Measurements from ENCODE around the gene WDR37. TPM values are rescaled to one million over a fixed set of nuclear protein-coding genes. Genes with fewer than 3 reads are reported as not detected.

The WDR37 gene
- total RNA-seq, 1 experiment from 2014 or later: 14.2 TPM

DNA sequence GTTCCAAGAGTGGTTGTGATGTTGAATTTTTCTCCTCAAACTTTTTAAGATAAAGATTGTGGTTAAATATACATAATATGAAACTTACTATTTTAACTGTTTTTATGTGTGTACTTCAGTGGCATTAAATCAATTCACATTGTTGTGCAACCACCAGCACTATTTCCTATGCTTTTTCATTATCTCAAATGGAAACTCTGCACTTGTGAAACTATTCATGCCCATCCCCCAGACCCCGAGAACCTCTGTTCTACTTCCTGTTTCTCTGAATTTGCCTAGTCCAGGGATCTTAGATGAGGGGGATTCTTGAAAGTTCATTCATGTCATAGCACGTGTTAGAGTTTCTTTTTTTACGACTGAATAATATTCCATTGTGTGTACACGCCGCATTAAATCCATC is 67.0 kb downstream of the WDR37 start:
- no peak overlapping the region for H3K4me3 Mint-ChIP-seq (ENCODE audit: unreplicated experiment)
- H3K27me3 Mint-ChIP-seq (ENCODE audit: insufficient read depth, unreplicated experiment): no peaks in the 10 kb centered on the region
- no TSS peak for BruUV-seq (replicated peaks)
- no peak overlapping the region for H3K27ac Mint-ChIP-seq (ENCODE audit: low read depth, unreplicated experiment)
- ChIA-PET POLR2A (no interaction called here), CTCF (no interaction called here)
- H3K4me1 Mint-ChIP-seq (ENCODE audit: insufficient read depth, unreplicated experiment): no peaks in the 10 kb centered on the region
- H3K36me3 Mint-ChIP-seq (ENCODE audit: insufficient read depth, unreplicated experiment): peaks cover 87% of the 10 kb centered on the region
- no peak for TF ChIP-seq CTCF (IDR thresholded peaks at IDR 0.05; ENCODE audit: unreplicated experiment)
- no peaks in the 10 kb centered on the region for H3K9me3 Mint-ChIP-seq (ENCODE audit: unreplicated experiment)
- no peak for DNase-seq (ENCODE audit: unreplicated experiment)
- intact Hi-C loops (cut with micrococcal nuclease): no loop called here

DNA sequence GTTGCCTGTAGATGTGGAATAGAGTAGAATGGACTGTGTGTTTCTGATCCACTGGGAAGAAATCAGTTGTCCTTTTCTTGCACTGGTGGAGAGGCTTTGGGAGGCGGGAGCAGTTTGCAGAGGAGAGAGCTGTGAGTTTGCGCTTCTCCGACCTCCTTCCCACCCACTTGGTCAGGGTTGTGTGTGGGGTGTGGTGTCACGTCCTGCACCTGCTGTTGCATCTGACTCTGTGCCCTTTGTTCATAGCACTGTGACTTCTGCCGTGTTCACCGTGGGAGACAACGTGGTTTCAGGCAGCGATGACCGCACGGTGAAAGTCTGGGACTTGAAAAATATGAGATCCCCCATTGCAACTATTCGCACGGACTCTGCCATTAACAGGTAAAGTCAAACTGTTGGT is 67.8 kb downstream of the WDR37 start:
- intact Hi-C loops (cut with micrococcal nuclease): no loop called here
- H3K9me3 Mint-ChIP-seq (ENCODE audit: unreplicated experiment): no peaks in the 10 kb centered on the region
- no peak for DNase-seq (ENCODE audit: unreplicated experiment)
- TF ChIP-seq CTCF (IDR thresholded peaks at IDR 0.05; ENCODE audit: unreplicated experiment): no peak
- H3K27me3 Mint-ChIP-seq (ENCODE audit: insufficient read depth, unreplicated experiment): no peaks in the 10 kb centered on the region
- BruUV-seq (replicated peaks): no TSS peak
- peaks cover 81% of the 10 kb centered on the region for H3K36me3 Mint-ChIP-seq (ENCODE audit: insufficient read depth, unreplicated experiment)
- H3K27ac Mint-ChIP-seq (ENCODE audit: low read depth, unreplicated experiment): no peak overlapping the region
- no peaks in the 10 kb centered on the region for H3K4me1 Mint-ChIP-seq (ENCODE audit: insufficient read depth, unreplicated experiment)
- ChIA-PET CTCF (no interaction called here), POLR2A (no interaction called here)
- H3K4me3 Mint-ChIP-seq (ENCODE audit: unreplicated experiment): no peak overlapping the region

- ChIA-PET CTCF (interaction anchor here (0.7 kb wide), 1 partner anchor 15 kb away, joined by 3 read pairs; no protein-coding TSS in a partner anchor), POLR2A (interaction anchor here (0.5 kb wide), 1 partner anchor 212 kb away, joined by 3 read pairs; no protein-coding TSS in a partner anchor)
- TF ChIP-seq CTCF (IDR thresholded peaks at IDR 0.05; ENCODE audit: unreplicated experiment): no peak
- H3K4me3 Mint-ChIP-seq (ENCODE audit: unreplicated experiment): no peak overlapping the region
- no peaks in the 10 kb centered on the region for H3K4me1 Mint-ChIP-seq (ENCODE audit: insufficient read depth, unreplicated experiment)
- H3K9me3 Mint-ChIP-seq (ENCODE audit: unreplicated experiment): no peaks in the 10 kb centered on the region
- H3K27me3 Mint-ChIP-seq (ENCODE audit: insufficient read depth, unreplicated experiment): no peaks in the 10 kb centered on the region
- DNase-seq (ENCODE audit: unreplicated experiment): no peak
- intact Hi-C loops (cut with micrococcal nuclease): no loop called here
- no peak overlapping the region for H3K27ac Mint-ChIP-seq (ENCODE audit: low read depth, unreplicated experiment)
- BruUV-seq (replicated peaks): no TSS peak
- peaks cover 81% of the 10 kb centered on the region for H3K36me3 Mint-ChIP-seq (ENCODE audit: insufficient read depth, unreplicated experiment)
Observed at GRCh38 chr10:1124796-1125195, 68.6 kb downstream of the WDR37 start.

DNA sequence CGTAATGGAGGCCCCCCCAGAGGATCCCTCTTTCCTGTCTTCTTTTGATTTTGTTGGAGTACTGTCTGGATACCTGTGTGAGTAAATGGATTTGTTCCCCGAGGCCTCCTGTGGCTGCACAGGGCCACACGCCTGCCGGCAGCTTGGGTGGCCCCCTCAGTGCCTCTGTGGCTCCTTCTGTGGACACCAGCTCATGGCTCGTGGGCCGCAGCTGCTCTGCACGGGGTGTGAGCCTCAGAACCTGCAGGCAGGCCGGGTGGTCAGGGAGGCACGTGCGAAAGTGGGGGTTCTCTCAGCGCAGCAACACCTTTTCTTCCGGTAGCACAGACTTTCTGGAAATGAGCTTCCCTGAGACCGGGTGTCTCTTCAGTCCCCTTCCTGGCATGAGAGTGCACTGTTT is 70.3 kb downstream of the WDR37 start:
- CTCF ChIA-PET: no interaction called here
- no peak for TF ChIP-seq CTCF (IDR thresholded peaks at IDR 0.05; ENCODE audit: unreplicated experiment)
- intact Hi-C loops (cut with micrococcal nuclease): no loop called here
- Mint-ChIP-seq H3K27me3 (ENCODE audit: insufficient read depth, unreplicated experiment) (no peaks in the 10 kb centered on the region), H3K4me3 (ENCODE audit: unreplicated experiment) (no peak overlapping the region), H3K4me1 (ENCODE audit: insufficient read depth, unreplicated experiment) (no peaks in the 10 kb centered on the region), H3K27ac (ENCODE audit: low read depth, unreplicated experiment) (no peak overlapping the region), H3K36me3 (ENCODE audit: insufficient read depth, unreplicated experiment) (peaks cover 84% of the 10 kb centered on the region), H3K9me3 (ENCODE audit: unreplicated experiment) (no peaks in the 10 kb centered on the region)
- no TSS peak for BruUV-seq (replicated peaks)
- POLR2A ChIA-PET: interaction anchor here (0.6 kb wide), 1 partner anchor 1232 kb away, joined by 3 read pairs; no protein-coding TSS in a partner anchor
- DNase-seq (ENCODE audit: unreplicated experiment): no peak

All from MCF 10A (cell line).